Renal pelvis (tissue), 12 donors: ENCODE measurements around the gene CCDC88B. TPM values are rescaled to one million over a fixed set of nuclear protein-coding genes. Genes with fewer than 3 reads are reported as not detected.

Experiments used
- DNase-seq: peaks from one replicate; pipeline ENCODE4 v3.0.0-alpha.2; 2013
- long read RNA-seq, 16 experiments: transcript quantifications; one replicate each; lab custom pipeline, GENCODE V29; 2026
- polyA plus RNA-seq, 3 donors: library from polyadenylated mRNA; unstranded; fragments of 120-200 nt; gene quantifications; one replicate each; pipeline ENCODE4 v1.2.1, GENCODE V29; 2013; ENCODE audit not compliant: insufficient read length in 3 of 3

The CCDC88B gene
- 1 to 10 TPM; 3.2 to 4.0 (median 3.4) TPM for polyA plus RNA-seq
- long read RNA-seq, donor 1 = 0 reads
- long read RNA-seq, donor 2, full-length matches to known transcripts = 1 of 1 reads
- long read RNA-seq, donor 2, partial matches to known transcripts = 0 of 1 reads
- long read RNA-seq, donor 2, other reads (novel, unspliced or antisense) = 0 of 1 reads
- long read RNA-seq, donor 3 = 0 reads
- long read RNA-seq, donor 4 = 0 reads
- long read RNA-seq, donor 5 = 0 reads
- long read RNA-seq, donor 6 = 0 reads
- long read RNA-seq, donor 7, partial matches to known transcripts = 0 of 1 reads
- long read RNA-seq, donor 7, other reads (novel, unspliced or antisense) = 0 of 1 reads
- long read RNA-seq, donor 8 = 0 reads
- long read RNA-seq, donor 9 = 0 reads
- long read RNA-seq, donor 10 = 0 reads
- long read RNA-seq, donor 11 = 0 reads
- long read RNA-seq, donor 12 = 0 reads
- long read RNA-seq, donor 13 = 0 reads
- long read RNA-seq, donor 14 = 0 reads
- long read RNA-seq, donor 15 = 0 reads
- long read RNA-seq, donor 16, partial matches to known transcripts = 0 of 1 reads
- long read RNA-seq, donor 16, other reads (novel, unspliced or antisense) = 0 of 1 reads

- no peak for DNase-seq
These were observed at the start of gene CCDC88B for GRCh38 chr11:64339754-64340408. Gene CCDC88B (plus strand): TSS chr11:64340204. CDS start chr11:64340267, 63 bp downstream.

GRCh38 chr11:64290352-64291261 lies 49.4 kb upstream of the CCDC88B start:
- no peak for DNase-seq

GRCh38 chr11:64291262-64291751 lies 48.7 kb upstream of the CCDC88B start, which contains the start of gene KCNK4:
Gene KCNK4 (plus strand): TSS chr11:64291302. CDS start chr11:64293019, 1,717 bp downstream.
- no peak for DNase-seq

- DNase-seq = no peak
These were observed 48.1 kb upstream of the CCDC88B start for GRCh38 chr11:64291752-64292459.

- DNase-seq = no peak
These were observed 47.3 kb upstream of the CCDC88B start for GRCh38 chr11:64292460-64293254.

- no peak for DNase-seq
These were observed 45.2 kb upstream of the CCDC88B start for GRCh38 chr11:64294774-64295173.

GRCh38 chr11:64295760-64296159 lies 44.2 kb upstream of the CCDC88B start:
- no peak for DNase-seq

GRCh38 chr11:64296236-64296635 lies 43.8 kb upstream of the CCDC88B start:
- DNase-seq = no peak

- DNase-seq = no peak
These were observed 42.9 kb upstream of the CCDC88B start for GRCh38 chr11:64296830-64297698.

GRCh38 chr11:64297699-64298358 lies 42.2 kb upstream of the CCDC88B start:
- DNase-seq = no peak

GRCh38 chr11:64298966-64299846 lies 40.8 kb upstream of the CCDC88B start:
- no peak for DNase-seq

- DNase-seq = no peak
These were observed 40.0 kb upstream of the CCDC88B start, which contains the start of gene CATSPERZ for GRCh38 chr11:64299847-64300648. Gene CATSPERZ (plus strand): TSS chr11:64300358. CDS start chr11:64300411, 53 bp downstream.

GRCh38 chr11:64303109-64304031 lies 36.6 kb upstream of the CCDC88B start:
- no peak for DNase-seq

GRCh38 chr11:64304032-64304315 lies 36.0 kb upstream of the CCDC88B start:
- DNase-seq = no peak

- peak; percentile 88 for DNase-seq
These were observed 35.5 kb upstream of the CCDC88B start for GRCh38 chr11:64304316-64305072.
